Activated CD4-positive, alpha-beta T cell treated with anti-CD3 and anti-CD28 coated beads, Interleukin-2, amount 50 U/mL, for 16 hours (primary cell): Measurements from ENCODE around the gene ZCCHC24.
"Not testable (repeated sequence)": the region's sequence is repeated elsewhere in the genome, so short reads cannot be mapped to it uniquely, and the experiment has no call there.

Source experiments
- DNase-seq: peaks from one replicate; pipeline ENCODE4 v3.0.0-alpha.2; 2020

The ZCCHC24 gene

DNA sequence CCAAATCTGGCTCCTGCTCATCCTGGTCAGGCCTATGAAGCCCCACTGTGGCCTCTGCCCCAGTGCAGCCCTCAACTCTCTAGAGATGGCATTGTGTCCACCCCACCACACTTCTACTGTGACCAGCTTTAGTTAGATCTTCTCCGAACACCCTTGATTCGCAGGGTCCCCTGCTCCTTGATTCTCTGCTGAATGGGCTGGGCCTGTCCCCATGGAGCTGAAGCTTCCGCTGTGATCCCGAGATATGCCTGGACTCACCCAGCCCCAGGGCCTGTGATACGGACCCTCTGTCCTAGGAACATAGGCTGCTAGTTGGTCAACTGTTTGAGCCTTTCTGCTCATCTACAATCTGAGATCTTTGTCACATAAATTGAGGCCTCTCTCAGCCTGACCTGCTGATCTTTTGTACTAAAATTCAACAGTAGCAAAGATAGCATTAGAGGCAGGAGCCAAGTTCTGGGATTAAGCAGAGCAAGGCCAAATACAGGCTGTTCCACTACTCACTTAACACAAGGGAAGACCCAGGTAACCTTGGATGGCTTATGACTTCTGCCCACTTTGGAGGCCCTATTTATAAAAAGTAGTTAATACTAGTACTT lies 104.7 kb downstream of the ZCCHC24 start:
- no peak for DNase-seq

DNA sequence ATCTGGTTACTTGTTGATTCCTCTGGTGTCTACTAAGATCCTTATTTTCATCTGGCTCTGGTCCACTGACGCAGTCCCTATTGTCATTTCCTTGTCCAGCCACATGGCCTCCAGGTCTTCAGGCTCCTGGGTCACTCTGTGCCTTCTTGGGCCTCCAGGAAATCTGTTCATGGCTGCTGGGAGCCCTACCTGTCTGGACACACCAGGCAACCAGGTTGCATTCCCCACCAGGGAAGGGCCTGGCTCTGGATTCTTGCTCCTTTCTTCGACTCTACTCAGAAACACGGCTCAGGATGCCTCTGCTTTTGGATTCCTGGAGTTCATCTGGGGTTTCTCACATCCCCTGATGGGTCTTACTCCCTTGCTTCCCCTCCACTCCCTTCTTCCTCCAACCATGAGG lies 106.2 kb downstream of the ZCCHC24 start:
- DNase-seq: no peak

DNA sequence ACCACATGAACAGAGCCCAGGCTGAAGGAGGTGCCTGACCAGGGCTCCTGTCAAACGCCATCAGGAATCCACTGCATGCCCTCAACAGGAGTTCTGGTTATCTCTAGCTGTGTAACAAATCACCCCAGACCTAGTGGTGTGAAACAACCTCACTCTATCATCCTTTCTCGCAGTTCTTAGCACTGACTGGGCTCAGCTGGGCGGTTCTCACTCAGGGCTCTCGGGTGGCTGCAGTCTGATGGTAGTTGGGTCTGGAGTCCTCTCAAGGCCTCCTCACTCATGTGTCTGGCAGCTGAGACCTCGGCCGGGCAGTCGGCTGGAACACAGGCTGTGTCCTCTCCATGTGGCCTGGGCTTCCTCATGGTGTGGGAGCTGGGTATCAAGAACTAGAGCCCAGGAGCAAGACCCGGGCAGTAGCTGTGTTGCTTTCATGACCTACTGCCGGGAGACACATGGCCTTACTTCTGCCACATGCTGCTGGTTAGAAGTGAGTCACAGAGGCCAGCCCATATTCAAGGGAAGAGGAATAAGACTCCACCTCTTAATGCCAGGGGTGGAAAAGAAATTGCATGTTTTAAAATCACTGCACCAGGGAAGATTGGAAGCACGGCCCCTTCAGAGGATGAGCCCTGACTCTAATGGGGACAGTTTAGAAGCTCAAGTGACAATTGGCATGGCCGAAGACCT lies 107.5 kb downstream of the ZCCHC24 start:
- DNase-seq: not testable (repeated sequence)

DNA sequence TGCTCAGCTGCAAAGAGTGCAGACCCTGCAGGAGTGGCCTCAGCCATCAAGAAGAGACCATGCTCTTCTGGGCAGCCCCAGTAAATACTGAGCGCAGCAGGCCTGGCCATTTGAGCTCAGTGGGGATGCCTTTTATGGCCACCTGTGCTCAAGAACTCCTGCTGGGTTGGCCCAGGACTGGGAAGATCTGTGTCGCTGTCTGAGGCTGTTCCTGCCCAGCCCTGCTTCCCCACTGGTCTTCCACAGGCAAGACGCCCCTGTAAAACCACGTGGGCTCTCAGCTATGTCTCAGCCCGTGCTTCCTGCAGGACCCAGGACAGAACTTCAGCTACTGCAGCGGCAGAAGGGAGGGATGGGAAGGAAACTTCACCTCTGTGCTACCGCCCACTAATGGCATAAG lies 108.7 kb downstream of the ZCCHC24 start:
- no peak for DNase-seq

DNA sequence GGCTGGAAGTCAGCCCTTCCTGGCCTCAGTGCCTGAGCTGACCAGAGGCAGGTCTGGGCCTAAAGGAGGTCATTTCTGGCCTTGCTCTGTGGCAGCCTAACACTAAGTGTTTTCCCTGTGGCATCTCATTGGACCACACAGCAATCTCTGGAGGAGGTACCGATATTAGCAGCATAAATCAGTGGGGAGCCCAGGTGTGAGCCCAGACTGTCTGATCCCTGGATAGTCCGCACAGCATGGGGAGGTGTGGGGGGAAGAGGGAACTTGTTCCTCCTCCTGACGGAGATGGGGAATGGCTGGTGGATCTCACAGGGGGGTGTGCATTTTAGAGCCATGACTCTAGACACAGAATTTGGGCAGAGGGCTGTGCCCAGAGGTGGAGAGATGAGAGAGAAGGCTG lies 109.1 kb downstream of the ZCCHC24 start:
- DNase-seq: no peak

DNA sequence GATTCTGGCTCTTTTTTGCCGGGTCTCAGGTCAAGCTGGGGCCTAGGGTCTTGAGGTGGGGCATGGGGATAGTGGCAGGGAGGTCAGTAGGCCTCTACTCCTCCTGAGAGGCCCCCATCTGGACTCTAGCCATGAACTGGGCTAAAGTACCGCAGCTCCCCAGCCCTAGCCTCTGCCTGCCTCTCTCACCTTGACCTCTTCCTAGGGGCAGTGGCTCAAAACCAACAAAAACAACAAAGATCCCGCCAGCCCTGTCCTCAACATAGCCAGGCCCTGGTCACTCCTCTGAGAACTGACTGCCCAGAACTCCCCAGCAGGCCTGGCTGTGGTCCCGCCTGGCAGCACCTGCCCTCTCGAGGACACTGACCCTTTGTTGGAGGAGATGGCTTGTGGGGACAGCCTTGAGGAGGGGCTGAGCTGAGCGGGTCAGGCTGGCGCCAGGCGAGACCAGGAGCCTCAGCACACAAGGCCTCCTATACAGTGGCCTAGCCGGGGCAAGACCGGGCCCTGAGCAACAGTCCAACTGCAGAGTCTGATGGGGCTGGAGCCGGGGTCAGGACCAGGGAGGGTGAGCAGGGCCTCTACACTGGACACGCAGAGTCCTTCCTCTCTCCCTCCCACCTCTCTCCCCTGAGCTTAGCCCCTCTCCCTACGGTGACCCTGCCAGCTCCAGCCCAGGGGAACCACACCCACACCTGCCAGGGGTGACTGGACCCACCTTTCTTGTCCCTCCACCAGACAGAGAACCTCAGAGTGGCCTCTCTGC lies 109.8 kb downstream of the ZCCHC24 start:
- no peak for DNase-seq

DNA sequence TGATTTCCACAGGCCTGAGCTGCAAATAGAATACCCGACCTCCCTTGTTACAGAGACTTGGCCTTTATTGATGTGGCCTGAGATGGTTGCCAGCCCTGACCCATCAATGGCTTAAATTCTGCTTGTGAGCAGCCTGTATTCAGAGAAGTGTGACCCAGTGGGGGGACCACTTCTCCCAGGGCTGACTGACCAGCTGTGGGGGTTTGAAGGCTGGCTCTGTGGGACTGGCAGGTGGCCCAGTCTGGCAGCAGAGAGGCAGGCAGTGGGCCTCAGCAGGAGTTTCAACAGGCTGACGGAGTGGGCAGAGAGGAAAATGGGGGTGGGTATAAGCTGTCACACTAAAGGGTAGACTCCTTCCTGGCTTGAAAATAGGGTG lies 110.3 kb downstream of the ZCCHC24 start:
- DNase-seq: no peak

DNA sequence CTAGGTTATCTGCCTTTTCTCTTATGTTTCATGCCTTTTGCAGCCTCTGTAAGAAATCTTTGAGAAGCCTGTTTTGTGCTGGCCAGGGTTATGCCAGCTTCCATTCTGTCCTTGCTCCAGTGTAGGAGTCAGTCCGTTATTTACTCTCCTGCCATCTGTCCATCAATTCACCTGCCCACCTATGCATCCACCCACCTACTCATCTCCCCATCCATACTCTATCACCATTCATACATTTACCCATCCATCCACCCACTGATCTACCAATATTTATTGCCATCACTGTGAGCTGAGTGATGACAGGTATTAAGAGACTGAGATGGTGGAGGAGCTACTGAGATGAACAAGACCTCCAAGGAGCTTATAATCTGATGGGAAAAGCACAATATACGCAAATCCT lies 110.9 kb downstream of the ZCCHC24 start:
- no peak for DNase-seq

DNA sequence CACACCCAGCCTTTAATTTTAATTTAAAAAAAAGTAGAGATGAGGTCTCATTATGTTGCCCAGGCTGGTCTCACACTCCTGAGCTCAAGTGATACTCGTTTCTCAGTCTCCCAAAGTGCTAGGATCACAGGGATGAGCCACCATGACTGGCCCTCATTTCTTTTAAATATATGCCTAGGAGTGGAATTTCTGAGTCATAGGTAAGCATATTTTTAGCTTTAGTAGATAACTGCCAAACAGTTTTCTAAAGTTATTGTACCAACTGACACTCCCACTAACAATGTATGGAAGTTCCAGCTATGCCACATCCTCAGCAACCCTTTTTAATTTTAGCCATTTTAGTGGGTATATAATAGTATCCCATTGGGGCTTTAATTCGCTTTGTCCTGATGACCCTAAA lies 111.9 kb downstream of the ZCCHC24 start:
- no peak for DNase-seq

DNA sequence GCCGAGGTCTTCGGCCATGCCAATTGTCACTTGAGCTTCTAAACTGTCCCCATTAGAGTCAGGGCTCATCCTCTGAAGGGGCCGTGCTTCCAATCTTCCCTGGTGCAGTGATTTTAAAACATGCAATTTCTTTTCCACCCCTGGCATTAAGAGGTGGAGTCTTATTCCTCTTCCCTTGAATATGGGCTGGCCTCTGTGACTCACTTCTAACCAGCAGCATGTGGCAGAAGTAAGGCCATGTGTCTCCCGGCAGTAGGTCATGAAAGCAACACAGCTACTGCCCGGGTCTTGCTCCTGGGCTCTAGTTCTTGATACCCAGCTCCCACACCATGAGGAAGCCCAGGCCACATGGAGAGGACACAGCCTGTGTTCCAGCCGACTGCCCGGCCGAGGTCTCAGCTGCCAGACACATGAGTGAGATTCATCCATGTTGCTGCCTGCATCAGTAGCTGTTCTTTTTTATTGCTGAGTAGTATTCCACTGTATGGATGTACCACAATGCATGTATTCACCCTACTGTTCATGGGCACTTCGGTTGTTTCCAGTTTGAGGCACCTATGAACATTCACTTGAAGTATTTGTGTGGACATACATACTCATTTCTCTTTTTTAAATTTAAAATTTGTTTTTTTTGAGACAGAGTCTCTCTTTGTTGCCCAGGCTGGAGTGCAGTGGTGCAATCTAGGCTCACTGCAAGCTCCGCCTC lies 112.7 kb downstream of the ZCCHC24 start:
- DNase-seq: not testable (repeated sequence)
